ENCODE measurements around the gene ANKRD23.
"Not testable (repeated sequence)": the region's sequence is repeated elsewhere in the genome, so short reads cannot be mapped to it uniquely, and the experiment has no call there.

The ANKRD23 gene

DNA sequence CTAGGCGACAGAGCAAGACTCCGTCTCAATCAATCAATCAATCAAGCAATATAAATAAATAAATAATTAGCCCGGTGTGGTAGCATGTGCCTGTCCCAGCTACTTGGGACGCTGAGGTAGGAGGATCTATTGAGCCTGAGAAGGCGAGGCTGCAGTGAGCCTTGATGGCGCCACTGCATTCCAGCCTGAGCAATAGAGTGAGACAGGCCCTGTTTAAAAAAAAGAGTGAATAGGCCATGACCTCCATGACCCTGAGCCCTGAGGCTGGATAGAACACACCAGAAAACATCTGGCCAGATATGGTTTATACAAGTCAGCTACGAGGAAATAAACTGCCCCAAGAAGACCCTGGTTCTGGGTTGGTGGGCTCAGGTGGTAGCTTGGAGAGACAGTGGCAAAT lies 46.4 kb upstream of the ANKRD23 start:
- Histone ChIP-seq H3K4me3 (ENCODE audit: low read depth, low read length, poor library complexity, severe bottlenecking) (no peak overlapping the region), H3K27ac (ENCODE audit: low read depth, low read length, poor library complexity, severe bottlenecking) (no peak overlapping the region), H3K27me3 (ENCODE audit: insufficient read depth, low read length) (no peaks in the 10 kb centered on the region), H2AFZ (ENCODE audit: low read length) (no peak overlapping the region), H3K9ac (ENCODE audit: low read length) (no peak overlapping the region), H3K9me2 (ENCODE audit: low read depth, low read length) (no peaks in the 10 kb centered on the region), H4K20me1 (ENCODE audit: insufficient read depth, low read length) (no peaks in the 10 kb centered on the region), H3K4me2 (ENCODE audit: low read length) (no peak overlapping the region), H3K79me2 (ENCODE audit: insufficient read depth, low read length) (no peaks in the 10 kb centered on the region), H3K9me3 (ENCODE audit: low read length) (no peaks in the 10 kb centered on the region), H3F3A (ENCODE audit: insufficient read depth, low read length) (no peaks in the 10 kb centered on the region), H3K4me1 (ENCODE audit: insufficient read depth, low read length, severe bottlenecking) (no peaks in the 10 kb centered on the region), H3K36me3 (ENCODE audit: insufficient read depth, low read length) (no peaks in the 10 kb centered on the region)
- TF ChIP-seq, protein P1, sequence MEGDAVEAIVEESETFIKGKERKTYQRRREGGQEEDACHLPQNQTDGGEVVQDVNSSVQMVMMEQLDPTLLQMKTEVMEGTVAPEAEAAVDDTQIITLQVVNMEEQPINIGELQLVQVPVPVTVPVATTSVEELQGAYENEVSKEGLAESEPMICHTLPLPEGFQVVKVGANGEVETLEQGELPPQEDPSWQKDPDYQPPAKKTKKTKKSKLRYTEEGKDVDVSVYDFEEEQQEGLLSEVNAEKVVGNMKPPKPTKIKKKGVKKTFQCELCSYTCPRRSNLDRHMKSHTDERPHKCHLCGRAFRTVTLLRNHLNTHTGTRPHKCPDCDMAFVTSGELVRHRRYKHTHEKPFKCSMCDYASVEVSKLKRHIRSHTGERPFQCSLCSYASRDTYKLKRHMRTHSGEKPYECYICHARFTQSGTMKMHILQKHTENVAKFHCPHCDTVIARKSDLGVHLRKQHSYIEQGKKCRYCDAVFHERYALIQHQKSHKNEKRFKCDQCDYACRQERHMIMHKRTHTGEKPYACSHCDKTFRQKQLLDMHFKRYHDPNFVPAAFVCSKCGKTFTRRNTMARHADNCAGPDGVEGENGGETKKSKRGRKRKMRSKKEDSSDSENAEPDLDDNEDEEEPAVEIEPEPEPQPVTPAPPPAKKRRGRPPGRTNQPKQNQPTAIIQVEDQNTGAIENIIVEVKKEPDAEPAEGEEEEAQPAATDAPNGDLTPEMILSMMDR (IDR thresholded peaks at IDR 0.05; ENCODE audit: low read length): no peak
- TF ChIP-seq EZH2 (IDR thresholded peaks at IDR 0.05; ENCODE audit: borderline replicate concordance, low read length): no peak

DNA sequence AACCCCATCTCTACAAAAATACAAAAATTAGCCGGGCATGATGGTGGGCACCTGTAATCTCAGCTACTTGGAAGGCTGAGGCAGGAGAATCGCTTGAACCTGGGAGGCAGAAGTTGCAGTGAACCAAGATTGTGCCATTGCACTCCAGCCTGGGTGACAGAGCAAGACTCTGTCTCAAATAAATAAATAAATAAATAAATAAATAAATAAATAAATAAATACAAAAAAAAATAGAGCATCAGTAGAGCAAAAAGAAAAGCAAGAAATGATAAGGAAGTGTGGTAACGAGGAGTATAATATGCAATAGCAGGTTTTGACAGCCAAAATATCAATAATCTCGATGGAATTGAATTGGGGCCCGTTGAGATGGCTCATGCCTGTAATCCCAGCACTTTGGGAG lies 45.7 kb upstream of the ANKRD23 start:
- not testable (repeated sequence) for H3K9ac ChIP-seq (ENCODE audit: low read length); H3K27ac ChIP-seq (ENCODE audit: low read depth, low read length, poor library complexity, severe bottlenecking); H3K4me1 ChIP-seq (ENCODE audit: insufficient read depth, low read length, severe bottlenecking); H3K4me3 ChIP-seq (ENCODE audit: low read depth, low read length, poor library complexity, severe bottlenecking); H3K9me3 ChIP-seq (ENCODE audit: low read length); H3K9me2 ChIP-seq (ENCODE audit: low read depth, low read length); H3K36me3 ChIP-seq (ENCODE audit: insufficient read depth, low read length); H3K27me3 ChIP-seq (ENCODE audit: insufficient read depth, low read length); H3F3A ChIP-seq (ENCODE audit: insufficient read depth, low read length); H2AFZ ChIP-seq (ENCODE audit: low read length); H3K79me2 ChIP-seq (ENCODE audit: insufficient read depth, low read length); H3K4me2 ChIP-seq (ENCODE audit: low read length); H4K20me1 ChIP-seq (ENCODE audit: insufficient read depth, low read length)

DNA sequence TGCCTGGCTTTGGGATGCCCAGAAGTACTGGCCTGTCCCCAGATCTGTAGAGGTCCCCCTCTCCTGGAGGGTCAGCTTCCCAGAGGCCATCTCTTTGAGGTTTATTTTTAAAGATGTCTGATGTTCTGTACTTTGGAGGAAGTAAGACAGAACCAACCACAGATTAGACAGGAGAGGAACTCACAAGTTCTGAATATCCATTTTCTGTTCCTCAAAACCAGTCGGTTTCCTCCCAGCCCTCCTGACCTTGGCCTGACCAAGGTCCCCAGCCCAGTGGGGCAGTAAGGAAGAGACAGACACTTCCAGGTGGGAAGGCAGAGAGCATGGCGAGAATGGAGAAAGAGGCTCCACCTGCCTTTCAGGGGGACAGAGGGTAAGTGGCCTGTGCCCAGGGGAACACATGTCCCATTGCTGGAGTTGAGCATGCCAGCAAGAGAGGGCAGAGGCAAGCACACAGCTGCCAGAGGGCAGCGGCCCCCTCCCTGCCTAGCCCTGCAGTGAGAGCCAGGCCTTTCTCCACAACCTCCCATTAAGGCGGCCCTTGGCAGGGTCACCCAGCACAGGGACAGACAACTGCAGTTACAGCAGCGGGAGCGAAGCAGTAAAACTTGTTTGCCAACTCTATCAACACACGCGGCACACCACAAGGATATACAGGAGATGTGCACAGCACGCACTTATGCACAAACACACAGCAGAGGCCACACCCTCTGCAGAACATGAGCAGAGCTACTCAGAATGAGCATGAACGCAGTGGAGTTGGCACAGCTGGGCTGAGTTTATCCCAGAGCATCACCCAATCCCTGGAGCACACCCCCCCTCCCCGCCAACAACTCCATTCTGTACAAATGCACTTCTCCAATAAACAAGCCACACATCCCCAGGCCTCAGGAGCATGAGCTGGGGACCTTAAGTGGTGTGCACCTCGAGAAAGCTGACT lies 44.5 kb upstream of the ANKRD23 start:
- no peaks in the 10 kb centered on the region for H3F3A ChIP-seq (ENCODE audit: insufficient read depth, low read length)
- H3K27ac ChIP-seq (ENCODE audit: low read depth, low read length, poor library complexity, severe bottlenecking): no peak overlapping the region
- H2AFZ ChIP-seq (ENCODE audit: low read length): no peak overlapping the region
- H4K20me1 ChIP-seq (ENCODE audit: insufficient read depth, low read length): no peaks in the 10 kb centered on the region
- H3K9me3 ChIP-seq (ENCODE audit: low read length): no peaks in the 10 kb centered on the region
- H3K4me3 ChIP-seq (ENCODE audit: low read depth, low read length, poor library complexity, severe bottlenecking): no peak overlapping the region
- H3K27me3 ChIP-seq (ENCODE audit: insufficient read depth, low read length): no peaks in the 10 kb centered on the region
- no peak overlapping the region for H3K4me2 ChIP-seq (ENCODE audit: low read length)
- TF ChIP-seq, protein P1 (IDR thresholded peaks at IDR 0.05; ENCODE audit: low read length): no peak
- TF ChIP-seq EZH2 (IDR thresholded peaks at IDR 0.05; ENCODE audit: borderline replicate concordance, low read length): no peak
- no peaks in the 10 kb centered on the region for H3K36me3 ChIP-seq (ENCODE audit: insufficient read depth, low read length)
- H3K4me1 ChIP-seq (ENCODE audit: insufficient read depth, low read length, severe bottlenecking): no peaks in the 10 kb centered on the region
- no peaks in the 10 kb centered on the region for H3K79me2 ChIP-seq (ENCODE audit: insufficient read depth, low read length)
- no peak overlapping the region for H3K9ac ChIP-seq (ENCODE audit: low read length)
- no peaks in the 10 kb centered on the region for H3K9me2 ChIP-seq (ENCODE audit: low read depth, low read length)

Data from OCI-LY1 (cell line).